Liver (tissue), 3 donors: ENCODE measurements around the gene PARD3B.

Experiments used
- ATF3 ChIP-seq: IDR thresholded peaks from 2 replicates; pipeline ENCODE4 v1.6.1; 2016; ENCODE audit warnings: antibody characterized with exemption
- CTCF ChIP-seq: fragments of 150-350 bp; IDR thresholded peaks from 2 replicates; pipeline ENCODE4 v1.5.1; 2017; ENCODE audit warnings: improper control_type of control experiment, low read depth, low read length; ENCODE audit not compliant: missing input control
- EGR1 ChIP-seq, 2 donors: IDR thresholded peaks; 2 replicates each; pipeline ENCODE4 v1.6.1; 2016 to 2018; ENCODE audit warnings: antibody characterized with exemption in 2 of 2, low read depth in 2 of 2
- FOXA1 ChIP-seq: IDR thresholded peaks from 2 replicates; pipeline ENCODE4 v1.6.1; 2016; ENCODE audit warnings: antibody characterized with exemption
- GABPA ChIP-seq, 2 donors: IDR thresholded peaks in 1 of 2; conservative IDR thresholded peaks in 1 of 2; 2 replicates each; pipeline ENCODE4 v1.6.1; 2016; ENCODE audit warnings: antibody characterized with exemption in 2 of 2, mild to moderate bottlenecking in 1 of 2, moderate library complexity in 1 of 2
- HNF4A ChIP-seq, 2 donors: conservative IDR thresholded peaks; 2 replicates each; pipeline ENCODE4 v1.6.1; 2016; ENCODE audit warnings: antibody characterized with exemption in 2 of 2, mild to moderate bottlenecking in 2 of 2
- REST ChIP-seq: IDR thresholded peaks from 2 replicates; pipeline ENCODE4 v1.6.1; 2016; ENCODE audit warnings: antibody characterized with exemption, mild to moderate bottlenecking
- RXRA ChIP-seq, 2 donors: IDR thresholded peaks; 2 replicates each; pipeline ENCODE4 v1.6.1; 2017 to 2018; ENCODE audit warnings: antibody characterized with exemption in 2 of 2, mild to moderate bottlenecking in 1 of 2
- SP1 ChIP-seq: IDR thresholded peaks from 2 replicates; pipeline ENCODE4 v1.6.1; 2018; ENCODE audit warnings: antibody characterized with exemption, mild to moderate bottlenecking
- TAF1 ChIP-seq: conservative IDR thresholded peaks from 2 replicates; pipeline ENCODE4 v1.6.1; 2016; ENCODE audit warnings: antibody characterized with exemption, mild to moderate bottlenecking
- YY1 ChIP-seq: IDR thresholded peaks from 2 replicates; pipeline ENCODE4 v1.6.1; 2016; ENCODE audit warnings: antibody characterized with exemption, mild to moderate bottlenecking
- donor health status: healthy.
- donor health status: healthy.

GRCh38 chr2:205166745-205167144 lies 621.5 kb downstream of the PARD3B start:
- TF ChIP-seq CTCF (no peak), SP1 (no peak), HNF4A (conservative IDR thresholded peaks at IDR 0.05) (no peak), EGR1 (IDR thresholded peaks at IDR 0.05; ENCODE audit: low read depth in 2 of 2) (no peak), YY1 (no peak), GABPA (IDR thresholded peaks at IDR 0.05 in 1 of 2, conservative IDR thresholded peaks at IDR 0.05 in 1 of 2) (no peak), RXRA (IDR thresholded peaks at IDR 0.05) (no peak), REST (no peak), FOXA1 (no peak), ATF3 (no peak), TAF1 (no peak)
